IMR-90 (cell line): ENCODE results near the gene SMOC1. TPM values are rescaled to one million over a fixed set of nuclear protein-coding genes. Genes with fewer than 3 reads are reported as not detected.

Experiments used
- ATAC-seq: fragments of 200-7000 bp; cut with Tn5 transposase; 2 replicates; pipeline ENCODE4 v1.9.1; 2020; ENCODE audit warnings: low read depth, mild to moderate bottlenecking, moderate library complexity
- BruUV-seq: library from RNA; stranded (reverse); fragments of 400-500 nt; replicated peaks from 2 replicates; lab custom pipeline; 2021; lab: Mats Ljungman, UMichigan
- CTCF ChIA-PET: fragments of 300-600 bp; formaldehyde crosslinking; extraction: SDS; loops from one replicate; lab custom pipeline; 2021; ENCODE audit warnings: antibody characterized with exemption; lab: Yijun Ruan, JAX
- POLR2A ChIA-PET: fragments of 300-600 bp; sonication (Branson Sonifier 250); formaldehyde crosslinking; loops from one replicate; lab custom pipeline; 2022; ENCODE audit warnings: antibody characterized with exemption; ENCODE audit not compliant: unreplicated experiment; lab: Charles Lee
- DNase-seq: peaks from one replicate; pipeline ENCODE4 v3.0.0; 2013
- H2AFZ ChIP-seq: replicated peaks from 2 replicates; pipeline ENCODE3; 2013; ENCODE audit warnings: low read length, mild to moderate bottlenecking; ENCODE audit not compliant: poor library complexity
- H2AK5ac ChIP-seq: 2 replicates; pipeline ENCODE4 v1.6.1; 2013; ENCODE audit warnings: low read depth, low read length, inconsistent platforms
- H2AK9ac ChIP-seq: replicated peaks from 2 replicates; pipeline ENCODE3; 2013; ENCODE audit warnings: mild to moderate bottlenecking, low read depth, low read length, moderate library complexity; ENCODE audit not compliant: poor library complexity
- H2BK120ac ChIP-seq: 2 replicates; pipeline ENCODE4 v1.6.1; 2013; ENCODE audit warnings: low read depth, low read length, inconsistent platforms
- H2BK15ac ChIP-seq: 3 replicates; pipeline ENCODE4 v1.6.1; 2013; ENCODE audit warnings: low read depth, low read length, inconsistent platforms
- H2BK20ac ChIP-seq: 2 replicates; pipeline ENCODE4 v1.6.1; 2013; ENCODE audit warnings: low read depth, mild to moderate bottlenecking, inconsistent platforms, low read length, moderate library complexity
- H2BK5ac ChIP-seq: 2 replicates; pipeline ENCODE4 v1.6.1; 2013; ENCODE audit warnings: mild to moderate bottlenecking, low read depth, low read length, inconsistent platforms; ENCODE audit not compliant: poor library complexity, severe bottlenecking
- H3K14ac ChIP-seq: replicated peaks from 2 replicates; pipeline ENCODE4 v1.6.1; 2013; ENCODE audit warnings: low read depth, low read length, inconsistent platforms
- H3K18ac ChIP-seq: 2 replicates; pipeline ENCODE4 v1.6.1; 2013; ENCODE audit warnings: low read depth, low read length, control low read depth
- H3K23ac ChIP-seq: 2 replicates; pipeline ENCODE4 v1.6.1; 2013; ENCODE audit warnings: low read depth, low read length, inconsistent platforms
- H3K27ac ChIP-seq: 2 replicates; pipeline ENCODE4 v1.5.1; 2013; ENCODE audit warnings: mild to moderate bottlenecking, control low read depth, low read length; ENCODE audit not compliant: insufficient read depth
- H3K27me3 ChIP-seq: 2 replicates; pipeline ENCODE4 v1.6.1; 2013; ENCODE audit warnings: low read length; ENCODE audit not compliant: control insufficient read depth, insufficient read depth
- H3K36me3 ChIP-seq: 2 replicates; pipeline ENCODE4 v1.6.1; 2013; ENCODE audit warnings: low read length, mixed read lengths; ENCODE audit not compliant: control insufficient read depth, insufficient read depth
- H3K4ac ChIP-seq: 2 replicates; pipeline ENCODE4 v1.6.1; 2013; ENCODE audit warnings: low read depth, low read length, inconsistent platforms
- H3K4me1 ChIP-seq: 2 replicates; pipeline ENCODE4 v1.6.1; 2013; ENCODE audit warnings: low read length, mixed read lengths; ENCODE audit not compliant: control insufficient read depth, insufficient read depth
- H3K4me2 ChIP-seq: 2 replicates; pipeline ENCODE4 v1.6.1; 2013; ENCODE audit warnings: low read depth, mild to moderate bottlenecking, control low read depth, low read length, moderate library complexity
- H3K4me3 ChIP-seq: 2 replicates; pipeline ENCODE4 v1.5.1; 2013; ENCODE audit warnings: low read depth, mild to moderate bottlenecking, control low read depth, low read length, moderate library complexity; ENCODE audit not compliant: insufficient read depth
- H3K56ac ChIP-seq: 2 replicates; pipeline ENCODE4 v1.6.1; 2013; ENCODE audit warnings: low read length, inconsistent platforms; ENCODE audit not compliant: insufficient read depth; ENCODE audit errors: extremely low read depth
- H3K79me1 ChIP-seq, 2 experiments: 2 replicates each; pipeline ENCODE4 v1.6.1; 2013; ENCODE audit warnings: low read length in 2 of 2, inconsistent platforms in 1 of 2, low read depth in 1 of 2
- H3K9ac ChIP-seq: 2 replicates; pipeline ENCODE4 v1.6.1; 2013; ENCODE audit warnings: low read depth, low read length, control low read depth
- H3K9me1 ChIP-seq: 2 replicates; pipeline ENCODE4 v1.6.1; 2013; ENCODE audit warnings: low read length, inconsistent platforms; ENCODE audit not compliant: insufficient read depth
- H3K9me3 ChIP-seq: 2 replicates; pipeline ENCODE4 v1.6.1; 2013; ENCODE audit warnings: low read length; ENCODE audit not compliant: control insufficient read depth, insufficient read depth
- H4K20me1 ChIP-seq: 2 replicates; pipeline ENCODE4 v1.6.1; 2013; ENCODE audit warnings: low read length, inconsistent platforms; ENCODE audit not compliant: insufficient read depth
- H4K5ac ChIP-seq: 2 replicates; pipeline ENCODE4 v1.6.1; 2013; ENCODE audit warnings: mild to moderate bottlenecking, low read depth, low read length, control low read depth
- H4K8ac ChIP-seq, 2 experiments: 2 replicates each; pipeline ENCODE4 v1.6.1; 2013; ENCODE audit warnings: low read depth in 2 of 2, low read length in 2 of 2, control low read depth in 1 of 2, inconsistent platforms in 1 of 2
- H4K91ac ChIP-seq: 2 replicates; pipeline ENCODE4 v1.6.1; 2013; ENCODE audit warnings: low read depth, low read length, inconsistent platforms; ENCODE audit not compliant: insufficient read depth
- BHLHE40 ChIP-seq: fragments of 150-350 bp; IDR thresholded peaks from 2 replicates; pipeline ENCODE4 v1.6.1; 2016; ENCODE audit warnings: mild to moderate bottlenecking, low read depth, low read length
- CEBPB ChIP-seq: IDR thresholded peaks from 2 replicates; pipeline ENCODE4 v1.6.1; 2012; ENCODE audit warnings: low read depth, low read length, improper control_type of control experiment
- CHD1 ChIP-seq: IDR thresholded peaks from 2 replicates; pipeline ENCODE4 v1.6.1; 2012; ENCODE audit warnings: low read depth, low read length, improper control_type of control experiment
- CTCF ChIP-seq: conservative IDR thresholded peaks from 2 replicates; pipeline ENCODE4 v1.5.1; 2012; ENCODE audit warnings: mild to moderate bottlenecking, low read depth, low read length, improper control_type of control experiment
- FOS ChIP-seq: fragments of 150-350 bp; IDR thresholded peaks from 2 replicates; pipeline ENCODE4 v1.6.1; 2016; ENCODE audit warnings: low read depth, low read length
- MAFK ChIP-seq: IDR thresholded peaks from 2 replicates; pipeline ENCODE4 v1.6.1; 2012; ENCODE audit warnings: low read depth, low read length, improper control_type of control experiment
- MAZ ChIP-seq: IDR thresholded peaks from 2 replicates; pipeline ENCODE4 v1.6.1; 2012; ENCODE audit warnings: low read depth, mild to moderate bottlenecking, low read length, improper control_type of control experiment, moderate library complexity, borderline replicate concordance
- MXI1 ChIP-seq: IDR thresholded peaks from 2 replicates; pipeline ENCODE4 v1.6.1; 2012; ENCODE audit warnings: low read depth, mild to moderate bottlenecking, low read length, moderate library complexity, borderline replicate concordance
- NFE2L2 ChIP-seq: fragments of 150-350 bp; IDR thresholded peaks from 2 replicates; pipeline ENCODE4 v1.6.1; 2016; ENCODE audit warnings: low read depth, mild to moderate bottlenecking, low read length
- POLR2A ChIP-seq: IDR thresholded peaks from 2 replicates; pipeline ENCODE4 v1.6.1; 2012; ENCODE audit warnings: mild to moderate bottlenecking, low read depth, low read length
- RAD21 ChIP-seq: IDR thresholded peaks from 2 replicates; pipeline ENCODE4 v1.6.1; 2012; ENCODE audit warnings: low read length, improper control_type of control experiment
- RCOR1 ChIP-seq: IDR thresholded peaks from 2 replicates; pipeline ENCODE4 v1.6.1; 2012; ENCODE audit warnings: mild to moderate bottlenecking, low read length, improper control_type of control experiment; ENCODE audit not compliant: insufficient replicate concordance
- RFX5 ChIP-seq: IDR thresholded peaks from 2 replicates; pipeline ENCODE4 v1.8.0; 2012; ENCODE audit warnings: low read depth, mild to moderate bottlenecking, low read length, moderate library complexity
- SMC3 ChIP-seq: fragments of 150-350 bp; IDR thresholded peaks from 2 replicates; pipeline ENCODE4 v1.6.1; 2016; ENCODE audit warnings: low read depth, mild to moderate bottlenecking, antibody characterized with exemption, low read length, moderate library complexity
- USF2 ChIP-seq: fragments of 150-350 bp; IDR thresholded peaks from 2 replicates; pipeline ENCODE4 v1.6.1; 2017; ENCODE audit warnings: mild to moderate bottlenecking, antibody characterized with exemption, low read length, low read depth
- dilution Hi-C: fragments of 300-500 bp; cut with HindIII; formaldehyde crosslinking; loops from one replicate; pipeline ENCODE4 v1.14.3; 2018; ENCODE audit warnings: low sequenced_read_pairs; ENCODE audit not compliant: unreplicated experiment
- in situ Hi-C: fragments of 300-500 bp; cut with MboI; formaldehyde crosslinking; loops from 3 replicates; pipeline ENCODE4 v1.14.3; 2019; ENCODE audit warnings: low sequenced_read_pairs, inconsistent platforms, mixed read lengths
- intact Hi-C: fragments of 100-400 bp; cut with micrococcal nuclease; formaldehyde crosslinking; loops from 2 replicates; pipeline ENCODE4 v1.10.0; 2022
- polyA plus RNA-seq, 3 experiments: library from polyadenylated mRNA; depleted of rRNA; stranded (reverse); fragments of >200 nt; gene quantifications; 2 replicates each; pipeline ENCODE4 v1.2.3, GENCODE V29; 2012; ENCODE audit warnings: low replicate concordance in 1 of 3
- total RNA-seq: library from RNA; depleted of rRNA; stranded (reverse); fragments of >200 nt; gene quantifications from 2 replicates; pipeline ENCODE4 v1.2.3, GENCODE V29; 2012
- TF ChIP-seq, protein P1 (sequence below): fragments of 150-350 bp; IDR thresholded peaks from 2 replicates; pipeline ENCODE4 v1.6.1; 2016; ENCODE audit warnings: low read depth, mild to moderate bottlenecking, low read length, moderate library complexity, borderline replicate concordance

SMOC1 gene
- total and polyA plus RNA-seq, 2 of the 4 experiments (the other 2 are of a cell fraction) = 0.90 to 4.1 TPM

GRCh38 chr14:69988979-69989378 lies 109.8 kb downstream of the SMOC1 start:
- in situ Hi-C loops = no loop called here
- DNase-seq (no peak), ATAC-seq (no peak)
- no peak overlapping the region for H2AK9ac ChIP-seq
- H3K23ac ChIP-seq = no peak overlapping the region
- H4K8ac ChIP-seq = no peak overlapping the region
- no peak overlapping the region for H3K56ac ChIP-seq
- dilution Hi-C loops = no loop called here
- POLR2A ChIA-PET = no interaction called here
- intact Hi-C loops = no loop called here
- H3K14ac ChIP-seq = no peak overlapping the region
- no peaks in the 10 kb centered on the region for H3K27me3 ChIP-seq
- no peaks in the 10 kb centered on the region for H3K79me1 ChIP-seq
- H4K5ac ChIP-seq = no peak overlapping the region
- no peak overlapping the region for H3K4me3 ChIP-seq
- peaks cover 4% of the 10 kb centered on the region for H3K4me1 ChIP-seq
- no TSS peak for BruUV-seq
- peaks cover 3% of the 10 kb centered on the region; the same call in 1 of the 2 replicates for H3K9me1 ChIP-seq
- H2BK120ac ChIP-seq = no peak overlapping the region
- no peak overlapping the region for H2AK5ac ChIP-seq
- no peak overlapping the region for H4K91ac ChIP-seq
- no peak overlapping the region for H3K4ac ChIP-seq
- H2BK15ac ChIP-seq = no peak overlapping the region
- H2BK5ac ChIP-seq = no peak overlapping the region
- H3K27ac ChIP-seq = no peak overlapping the region
- no peaks in the 10 kb centered on the region for H3K36me3 ChIP-seq
- no peak overlapping the region for H2BK20ac ChIP-seq
- H3K9me3 ChIP-seq = no peaks in the 10 kb centered on the region
- no peak overlapping the region for H3K9ac ChIP-seq
- no peak overlapping the region for H3K18ac ChIP-seq
- no peaks in the 10 kb centered on the region for H4K20me1 ChIP-seq
- H2AFZ ChIP-seq = no peak overlapping the region
- TF ChIP-seq RFX5 (no peak), RAD21 (no peak), BHLHE40 (no peak), MXI1 (no peak), POLR2A (no peak), MAFK (no peak), FOS (no peak), RCOR1 (no peak), MAZ (no peak), NFE2L2 (no peak), USF2 (no peak), CTCF (no peak), SMC3 (no peak), CHD1 (no peak), CEBPB (no peak)
- TF ChIP-seq, protein P1, sequence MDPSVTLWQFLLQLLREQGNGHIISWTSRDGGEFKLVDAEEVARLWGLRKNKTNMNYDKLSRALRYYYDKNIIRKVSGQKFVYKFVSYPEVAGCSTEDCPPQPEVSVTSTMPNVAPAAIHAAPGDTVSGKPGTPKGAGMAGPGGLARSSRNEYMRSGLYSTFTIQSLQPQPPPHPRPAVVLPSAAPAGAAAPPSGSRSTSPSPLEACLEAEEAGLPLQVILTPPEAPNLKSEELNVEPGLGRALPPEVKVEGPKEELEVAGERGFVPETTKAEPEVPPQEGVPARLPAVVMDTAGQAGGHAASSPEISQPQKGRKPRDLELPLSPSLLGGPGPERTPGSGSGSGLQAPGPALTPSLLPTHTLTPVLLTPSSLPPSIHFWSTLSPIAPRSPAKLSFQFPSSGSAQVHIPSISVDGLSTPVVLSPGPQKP = no peak
- CTCF ChIA-PET = no interaction called here
- H3K4me2 ChIP-seq = no peak overlapping the region
